ENCODE data around the gene TEX101.
A peak's percentile ranks its signal among the peaks of the same experiment; 100 is the strongest.

Gene TEX101

DNA sequence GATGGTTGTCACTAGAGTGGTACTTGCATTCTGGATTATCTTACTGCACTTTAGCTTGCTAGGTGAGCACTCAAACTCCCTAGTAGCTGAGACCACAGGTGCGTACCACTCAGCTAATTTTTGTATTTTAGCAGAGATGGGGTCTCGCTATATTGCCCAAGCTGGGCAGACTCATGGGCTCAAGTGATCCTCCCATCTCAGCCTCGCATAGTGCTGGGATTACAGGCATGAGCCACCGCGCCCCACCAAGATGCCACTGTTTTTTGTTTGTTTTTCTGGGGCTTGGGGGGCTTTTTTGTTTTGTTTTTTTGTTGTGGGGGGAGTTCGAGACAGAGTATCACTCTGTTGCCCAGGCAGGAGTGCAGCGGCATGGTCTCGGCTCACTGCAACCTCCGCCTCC lies 33.0 kb downstream of the TEX101 start:
- no peak for DNase-seq (ENCODE audit: low spot score)

DNA sequence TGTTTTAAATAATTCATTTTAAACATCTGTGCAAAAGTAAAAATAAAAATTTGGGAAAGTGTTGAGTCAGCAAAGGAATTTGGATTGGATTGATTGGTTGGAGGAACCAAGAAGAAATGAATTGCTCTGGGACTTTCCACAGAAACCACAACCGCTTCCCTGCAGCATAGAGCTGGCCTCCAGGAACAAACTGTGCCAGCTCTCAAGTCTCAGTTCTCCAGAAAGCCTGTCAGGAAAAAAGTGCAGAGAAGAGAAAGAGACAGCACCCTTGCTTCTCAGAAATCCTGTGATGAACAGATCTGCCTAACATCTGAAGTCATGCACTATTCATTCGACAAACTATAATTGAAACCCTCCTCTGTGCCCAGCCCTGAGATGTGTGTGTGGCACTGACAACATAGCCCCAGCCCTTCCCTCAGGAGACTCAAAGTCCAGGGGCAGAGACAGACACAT lies 35.9 kb downstream of the TEX101 start:
- no peak for DNase-seq (ENCODE audit: low spot score)

DNA sequence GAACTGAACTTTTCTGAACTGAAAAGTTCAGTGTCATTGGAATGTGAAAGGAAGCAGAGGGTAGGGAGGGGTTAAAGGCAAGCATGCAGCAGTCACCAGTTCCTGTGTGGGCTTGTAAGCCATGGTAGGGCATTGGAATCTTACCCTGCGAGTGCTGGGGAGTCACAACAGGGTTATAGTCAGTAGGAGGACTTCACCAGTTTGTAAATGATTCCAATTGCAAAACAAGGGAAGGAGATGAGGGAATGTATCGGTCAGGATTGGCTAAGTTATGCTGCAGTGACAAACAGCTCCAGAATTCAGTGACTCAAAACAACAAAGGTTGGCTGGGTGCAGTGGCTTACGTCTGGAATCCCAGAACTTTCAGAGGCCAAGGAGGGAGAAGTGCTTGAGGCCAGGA lies 37.9 kb downstream of the TEX101 start:
- no peak for DNase-seq (ENCODE audit: low spot score)

DNA sequence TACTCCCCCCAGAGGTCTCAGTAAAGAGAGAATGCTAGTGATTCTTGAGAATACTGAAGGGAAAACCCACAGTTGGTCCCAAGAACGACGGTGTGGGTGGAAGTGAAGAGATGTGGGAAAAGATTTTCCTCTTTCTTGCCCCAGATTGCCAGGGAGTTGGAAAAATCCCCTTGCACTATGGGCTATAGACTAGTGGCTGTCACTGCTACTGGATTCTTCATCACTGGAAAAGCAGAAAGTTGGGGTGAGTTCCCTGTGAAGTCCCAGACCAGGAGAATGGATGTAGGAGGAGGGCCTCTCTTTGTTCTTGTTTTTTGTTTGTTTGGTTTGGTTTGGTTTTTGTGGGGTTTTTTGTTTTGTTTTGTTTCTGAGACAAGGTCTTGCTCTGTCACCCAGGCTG lies 39.3 kb downstream of the TEX101 start:
- DNase-seq (ENCODE audit: low spot score): no peak

DNA sequence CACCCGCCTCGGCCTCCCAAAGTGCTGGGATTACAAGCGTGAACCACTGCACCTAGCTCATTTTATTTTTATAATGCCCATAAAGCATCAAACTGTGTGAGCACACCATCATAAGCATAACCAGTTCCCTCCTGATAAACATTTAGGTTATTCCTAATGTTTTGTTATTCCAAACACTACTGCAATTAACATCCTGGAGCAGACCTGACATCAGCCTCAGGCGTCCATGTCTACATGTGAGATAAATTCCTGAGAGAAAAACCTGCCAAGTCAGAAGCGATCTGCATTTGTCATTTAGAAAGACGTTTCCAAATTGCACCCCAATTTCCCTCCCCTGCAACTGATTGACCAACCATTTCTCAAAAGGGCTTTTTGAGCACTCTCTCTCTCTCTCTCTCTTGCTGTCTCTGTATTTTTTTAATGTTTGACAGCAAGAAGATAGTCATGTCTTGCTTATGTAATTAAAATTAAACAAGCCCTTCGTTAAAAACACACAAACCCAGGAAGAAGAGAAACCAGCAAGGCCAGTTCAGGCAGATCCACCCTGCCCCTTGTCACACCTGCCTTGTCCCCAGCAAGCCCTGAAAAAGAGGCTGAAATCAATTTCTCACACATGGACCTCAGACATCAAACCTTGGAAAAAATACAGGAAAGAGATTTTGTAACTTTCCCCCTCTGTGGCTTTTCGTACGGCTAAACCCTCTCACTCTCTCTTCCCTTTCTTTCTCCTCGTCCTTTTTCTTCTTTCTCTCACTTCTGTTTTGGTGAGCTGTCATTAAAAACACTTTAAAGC lies 40.8 kb downstream of the TEX101 start:
- DNase-seq (ENCODE audit: low spot score): no peak

DNA sequence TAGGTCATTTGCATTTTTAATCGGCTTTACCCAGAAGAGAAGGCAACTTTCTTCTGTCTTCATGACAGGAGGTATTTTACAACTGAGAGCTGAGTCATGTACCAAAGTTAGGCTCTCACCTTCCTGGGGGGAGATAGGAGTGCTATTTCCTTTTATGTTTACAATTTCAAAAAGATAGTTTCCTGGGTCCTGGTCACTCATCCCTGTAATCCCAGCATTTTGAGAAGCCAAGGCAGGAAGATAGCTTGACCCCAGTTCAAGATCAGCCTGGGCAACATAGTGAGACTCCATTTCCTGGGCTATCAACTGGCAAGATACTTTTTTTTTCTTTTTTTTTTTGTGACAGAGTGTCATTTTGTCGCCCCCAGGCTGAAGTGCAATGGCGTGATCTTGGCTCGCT lies 43.1 kb downstream of the TEX101 start:
- no peak for DNase-seq (ENCODE audit: low spot score)

DNA sequence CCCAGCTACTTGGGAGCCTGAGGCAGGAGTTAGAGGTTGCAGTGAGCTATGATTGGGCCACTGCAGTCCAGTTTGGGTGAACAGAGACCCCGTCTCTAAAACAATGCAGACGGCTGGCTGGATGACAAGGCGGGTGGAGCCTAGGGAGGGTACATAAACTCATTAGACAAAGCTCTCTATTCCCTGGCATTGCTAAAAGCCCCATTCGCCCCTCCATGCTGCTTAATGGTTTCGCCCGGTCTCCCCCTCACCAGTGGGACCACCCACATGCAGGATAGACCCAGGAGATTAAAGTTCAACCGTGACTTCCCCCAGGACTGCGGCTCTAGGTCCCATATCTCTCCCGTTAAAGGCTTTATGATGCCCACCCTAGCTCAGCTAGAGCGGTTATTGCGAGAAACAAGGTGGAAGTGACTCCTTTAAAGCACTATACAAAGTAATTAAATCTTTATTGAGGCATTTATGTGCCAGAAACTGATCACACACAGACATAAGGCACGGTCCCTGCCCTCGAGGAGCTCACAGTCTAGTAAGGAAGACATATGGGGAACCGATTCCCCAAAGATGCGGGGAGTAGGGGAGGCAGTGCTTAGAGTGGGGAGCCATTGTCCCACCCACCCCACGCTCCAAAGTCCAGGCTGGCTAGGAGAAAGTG lies 45.8 kb downstream of the TEX101 start:
- no peak for DNase-seq (ENCODE audit: low spot score)

DNA sequence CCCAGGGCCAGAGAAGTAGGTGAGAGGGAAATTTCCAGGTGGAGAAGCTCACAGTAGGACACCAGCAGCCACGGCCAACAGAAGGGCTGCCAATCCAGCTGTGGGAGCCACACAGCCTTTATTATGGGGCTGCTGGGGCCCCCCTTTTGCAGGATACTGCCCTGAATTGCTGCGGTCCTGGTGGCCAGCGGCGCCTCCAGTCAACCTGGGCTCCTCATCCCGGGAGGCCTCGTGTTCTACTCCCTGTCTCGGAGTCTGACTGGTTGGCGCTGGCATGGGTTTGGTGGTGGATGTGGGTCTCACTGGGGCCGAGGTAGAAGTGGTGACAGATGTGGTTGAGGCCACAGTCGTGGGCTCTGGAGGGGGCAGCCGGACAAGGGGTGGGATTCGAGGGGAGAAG lies 46.6 kb downstream of the TEX101 start:
- DNase-seq (ENCODE audit: low spot score): no peak

DNA sequence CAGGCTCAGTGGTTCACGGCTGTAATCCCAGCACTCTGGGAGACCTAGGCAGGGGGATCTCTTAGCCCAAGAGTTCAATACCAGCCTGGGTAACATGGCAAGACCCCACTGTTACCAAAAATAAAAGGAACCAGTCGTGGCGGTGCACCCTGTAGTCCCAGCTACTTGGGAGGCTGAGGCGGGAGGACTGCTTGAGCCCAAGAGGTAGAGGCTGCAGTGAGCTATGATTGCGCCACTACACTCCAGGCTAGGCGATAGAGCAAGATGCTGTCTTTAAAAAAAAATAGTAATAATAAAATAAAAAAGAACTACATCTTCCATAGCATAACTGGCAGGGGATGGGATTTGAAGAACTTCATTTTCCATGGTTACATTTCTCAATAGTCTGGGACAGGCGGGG lies 47.7 kb downstream of the TEX101 start:
- DNase-seq (ENCODE audit: low spot score): no peak

DNA sequence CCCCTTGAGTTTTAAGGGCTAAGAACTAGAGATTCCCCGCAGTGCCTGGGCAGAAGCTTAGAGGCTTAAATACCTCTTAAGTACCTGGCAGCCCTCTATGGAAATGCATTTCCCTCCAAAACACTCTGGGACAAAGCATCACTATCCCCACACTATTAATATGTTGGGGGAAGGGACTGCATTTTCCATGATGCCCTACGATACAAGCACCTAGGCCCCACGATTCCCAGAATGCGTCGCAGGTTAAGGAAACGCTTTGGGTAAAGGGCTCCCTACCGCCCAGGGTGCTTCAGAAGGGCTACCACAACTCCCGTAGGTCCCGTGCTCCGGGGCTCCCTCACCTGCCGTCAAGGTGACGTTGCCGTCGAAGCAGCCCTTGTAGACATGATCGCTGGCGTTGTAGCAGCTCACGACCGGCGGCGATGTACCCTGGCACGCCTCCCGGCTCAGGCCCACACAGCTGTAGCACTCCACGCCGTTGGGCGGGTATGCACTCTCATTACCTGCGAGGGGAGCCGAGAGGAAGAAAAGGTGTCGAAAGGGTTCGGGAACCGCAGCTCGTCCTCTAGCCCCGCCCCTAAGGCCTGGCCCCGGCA lies 48.2 kb downstream of the TEX101 start:
- no peak for DNase-seq (ENCODE audit: low spot score)

DNA sequence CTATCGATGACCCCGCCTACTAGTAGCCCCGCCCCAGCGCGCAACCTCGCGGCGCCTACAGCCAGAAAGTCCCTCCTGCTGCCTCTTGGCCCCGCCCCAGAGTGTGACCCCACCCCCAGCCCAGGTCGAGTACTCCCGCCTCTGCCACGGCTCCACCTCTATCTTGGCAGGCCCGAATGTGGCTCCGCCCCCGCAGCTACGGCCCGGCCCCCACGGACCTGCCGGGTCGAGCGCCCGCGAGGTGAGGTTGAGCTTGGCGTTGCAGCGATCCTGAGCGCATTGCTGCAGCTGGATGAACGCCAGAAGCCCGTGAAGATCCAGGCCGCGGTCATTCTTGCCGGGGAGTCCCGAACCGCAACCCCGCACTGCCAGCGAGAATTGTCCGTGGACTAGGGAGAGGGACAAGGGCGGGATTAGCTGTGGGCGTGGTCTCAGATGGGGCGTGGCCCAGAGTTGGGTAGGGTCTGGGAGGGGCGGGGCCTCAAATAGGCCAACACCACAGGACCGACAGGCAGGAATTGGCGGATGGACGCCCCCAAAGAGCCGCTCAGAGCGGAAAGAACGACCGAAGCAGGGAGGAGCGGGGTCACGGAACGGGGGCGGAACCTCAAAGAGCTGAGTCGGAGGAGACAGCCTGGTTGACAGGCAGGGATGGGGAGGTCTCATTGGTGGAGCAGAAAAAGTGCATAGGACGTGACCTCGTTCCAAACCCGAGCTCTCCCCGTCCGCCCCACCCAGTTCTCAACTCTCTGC lies 48.9 kb downstream of the TEX101 start:
- DNase-seq (ENCODE audit: low spot score): peak; percentile 96

DNA sequence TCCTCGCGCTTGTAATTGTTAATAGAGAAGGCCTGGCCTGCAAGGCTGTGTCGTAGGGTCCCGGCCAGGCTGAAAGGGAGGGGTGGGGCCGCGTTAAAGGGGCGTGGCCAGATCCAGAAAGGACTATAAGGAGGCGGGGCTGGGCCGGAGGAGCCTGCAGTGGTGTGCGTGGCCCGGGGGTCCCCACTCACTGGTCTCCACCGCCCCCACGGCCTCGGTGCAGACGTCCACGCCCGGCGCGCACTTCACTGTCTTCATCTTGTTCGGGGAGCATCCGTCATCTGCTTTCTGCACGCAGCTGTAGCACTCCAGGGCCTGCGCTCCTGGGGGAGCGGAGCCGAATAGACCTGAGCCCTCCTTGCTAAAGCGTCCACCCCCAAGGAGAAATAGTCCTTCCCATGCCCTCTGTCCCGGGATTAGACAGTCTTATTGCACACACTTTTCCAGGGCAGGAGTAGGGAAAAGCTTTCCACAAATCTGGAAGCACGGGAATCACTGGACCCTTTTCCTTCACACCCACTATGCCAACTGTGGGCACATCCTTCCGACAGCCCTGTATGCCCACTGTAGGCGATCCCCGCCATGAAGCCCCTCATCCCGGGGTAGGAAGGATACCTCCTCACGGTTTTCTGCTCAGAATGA lies 49.6 kb downstream of the TEX101 start:
- no peak for DNase-seq (ENCODE audit: low spot score)

DNA sequence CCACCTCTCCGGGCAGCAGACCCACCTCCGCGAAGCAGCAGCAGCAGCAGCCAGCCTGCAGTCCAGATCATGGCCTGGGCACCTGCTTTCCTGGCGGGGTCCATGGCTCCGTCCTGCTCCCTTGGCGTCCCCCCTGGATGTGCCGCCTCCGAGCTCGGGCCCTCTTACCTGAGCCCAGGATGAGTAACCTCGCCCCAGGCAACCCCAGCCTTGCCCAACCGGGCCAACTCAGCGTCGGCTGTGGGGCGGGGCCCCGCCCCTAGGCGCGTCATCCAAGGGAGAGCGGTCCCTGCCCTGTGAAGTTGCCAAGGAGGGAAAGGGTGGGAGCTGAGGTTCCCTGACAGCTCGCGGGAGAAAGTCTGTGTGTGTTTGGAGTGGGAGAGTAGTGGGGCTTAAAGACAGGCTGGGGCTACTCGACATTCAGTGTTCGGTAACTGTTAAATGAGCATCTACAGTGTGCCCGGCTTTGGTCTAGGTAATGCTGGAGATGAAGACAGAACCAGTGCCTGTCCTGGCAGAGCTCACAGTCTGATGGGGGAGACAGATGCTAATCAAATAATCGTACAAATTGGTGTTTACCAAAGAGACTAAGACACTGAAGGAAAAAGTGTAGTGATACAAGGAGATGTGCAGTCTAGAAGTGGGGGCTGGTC lies 50.9 kb downstream of the TEX101 start, which contains the start of gene LYPD3:
Gene LYPD3 (minus strand): TSS at position 141 of the 653 bp plus-strand sequence. CDS start 37 bp downstream, at position 104.
- DNase-seq (ENCODE audit: low spot score): no peak

DNA sequence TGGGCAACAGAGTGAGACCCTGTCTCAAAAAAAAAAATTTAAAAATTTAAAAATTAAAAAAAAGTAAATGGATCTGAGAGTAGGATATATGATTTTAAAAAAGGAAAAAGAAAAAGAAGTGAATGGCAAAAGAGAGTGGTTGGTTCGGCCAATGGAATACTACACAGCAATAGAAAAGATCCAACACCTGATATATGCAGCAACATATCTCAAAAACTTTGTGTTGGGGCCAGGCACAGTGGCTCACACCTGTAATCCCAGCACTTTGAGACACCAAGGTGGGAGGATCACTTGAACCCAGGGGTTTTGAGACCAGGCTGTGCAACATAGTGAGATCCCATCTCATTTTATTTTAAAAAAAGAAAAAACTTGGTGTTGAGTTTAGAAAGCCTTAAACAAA lies 52.1 kb downstream of the TEX101 start:
- DNase-seq (ENCODE audit: low spot score): no peak

DNA sequence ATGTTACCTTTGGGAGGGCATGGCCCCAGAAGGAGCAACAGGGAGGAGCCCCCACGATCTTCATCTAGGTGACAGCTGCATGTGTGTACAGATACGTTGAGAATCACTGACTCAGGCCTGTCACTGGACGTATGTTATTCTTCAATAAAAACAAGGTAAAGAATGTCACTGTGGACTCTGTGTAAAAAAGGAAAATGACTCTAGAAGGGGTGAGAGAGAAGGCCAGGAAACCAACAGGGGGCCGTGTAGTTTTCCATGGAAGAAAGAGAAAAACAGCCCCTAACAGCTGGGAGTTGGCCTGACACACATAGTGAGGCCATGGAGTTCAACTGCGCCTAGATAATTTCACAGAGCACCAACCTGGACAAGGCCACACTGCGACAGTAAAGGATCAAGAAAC lies 52.6 kb downstream of the TEX101 start:
- no peak for DNase-seq (ENCODE audit: low spot score)

DNA sequence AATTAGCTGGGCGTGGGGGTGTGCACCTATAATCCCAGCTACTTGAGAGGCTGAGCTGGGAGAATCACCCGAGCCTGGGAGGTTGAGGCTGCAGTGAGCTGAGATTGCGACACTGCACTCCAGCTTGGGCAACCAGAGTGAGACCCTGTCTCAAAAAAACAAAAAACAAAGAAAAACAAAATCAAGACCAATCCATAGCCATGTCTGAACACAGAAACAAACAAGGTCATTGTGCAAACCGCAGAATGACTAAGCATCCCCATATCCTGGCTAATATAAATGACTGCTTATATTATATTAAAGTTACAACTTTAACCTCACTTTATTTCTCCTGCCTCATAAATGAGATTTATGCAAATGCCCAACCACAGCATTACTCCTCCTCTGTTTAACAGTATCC lies 53.0 kb downstream of the TEX101 start:
- no peak for DNase-seq (ENCODE audit: low spot score)

All from hepatic stellate cell (primary cell).